Right forelimb (tissue), 1 donor: ENCODE data around the gene SETD9.

Source experiments
- DNase-seq: peaks from one replicate; pipeline ENCODE4 v3.0.0-alpha.2; 2018

SETD9 gene

GRCh38 chr5:56941981-56942380 lies 32.6 kb downstream of the SETD9 start:
- no peak for DNase-seq

GRCh38 chr5:56947052-56947451 lies 37.7 kb downstream of the SETD9 start:
- DNase-seq = no peak

GRCh38 chr5:56950626-56951125 lies 41.3 kb downstream of the SETD9 start:
- DNase-seq = peak; percentile 93

- peak; percentile 60 for DNase-seq
These were observed 41.9 kb downstream of the SETD9 start for GRCh38 chr5:56951126-56951945.

GRCh38 chr5:56951946-56952691 lies 42.7 kb downstream of the SETD9 start, which contains the start of gene MIER3:
TSS of gene MIER3 (minus strand) at chr5:56952123. CDS start at chr5:56952102, 21 bp downstream.
- DNase-seq = peak; percentile 87

GRCh38 chr5:56954262-56954661 lies 44.9 kb downstream of the SETD9 start:
- no peak for DNase-seq

GRCh38 chr5:56958595-56958994 lies 49.2 kb downstream of the SETD9 start:
- no peak for DNase-seq

- DNase-seq = no peak
These were observed 49.9 kb downstream of the SETD9 start for GRCh38 chr5:56959326-56959725.

GRCh38 chr5:56961746-56962145 lies 52.4 kb downstream of the SETD9 start:
- no peak for DNase-seq

- no peak for DNase-seq
These were observed 52.9 kb downstream of the SETD9 start for GRCh38 chr5:56962286-56962685.

- no peak for DNase-seq
These were observed 53.9 kb downstream of the SETD9 start for GRCh38 chr5:56963246-56963645.

- no peak for DNase-seq
These were observed 54.8 kb downstream of the SETD9 start for GRCh38 chr5:56964173-56964572.
